ENCODE data around the gene MRPL2. TPM values are rescaled to one million over a fixed set of nuclear protein-coding genes. Genes with fewer than 3 reads are reported as not detected.

Gene MRPL2
- total and polyA plus RNA-seq, 2 of the 8 experiments (the other 6 are each of a cell fraction or from before 2014, with no cell fraction given): 58.7 to 99.9 TPM

DNA sequence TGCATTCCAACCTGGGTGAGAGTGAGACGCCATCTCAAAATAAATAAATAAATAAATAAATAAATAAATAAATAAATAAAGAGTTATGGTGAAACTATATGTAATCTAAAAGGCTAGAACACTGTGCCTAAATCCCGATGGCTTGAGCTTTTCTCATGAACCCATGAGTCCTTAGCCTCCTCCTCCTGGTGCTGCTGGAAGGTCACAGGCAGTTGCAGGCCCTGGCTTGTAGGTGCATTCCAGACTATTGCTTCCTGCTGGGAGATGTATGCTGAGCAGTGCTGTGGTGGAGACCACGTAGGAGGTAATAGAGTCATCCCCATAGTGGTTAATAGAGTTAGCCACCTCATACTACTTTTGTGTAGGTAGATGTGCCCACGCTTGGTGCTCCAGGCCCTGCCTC is 29.4 kb upstream of the MRPL2 start:
- DNase-seq (ENCODE audit: low read depth in 1 of 2, low spot score in 2 of 2) (no peak), FAIRE-seq (no peak)
- Histone ChIP-seq H3K27ac (ENCODE audit: low read depth, low read length) (no peak overlapping the region), H2BK15ac (ENCODE audit: low read length) (0 out of 2 replicates have a peak overlapping the region, but pooled peaks have one; percentile 3), H3K14ac (ENCODE audit: insufficient read length) (no peak overlapping the region), H3K79me2 (ENCODE audit: control insufficient read depth in 1 of 2, insufficient read depth in 2 of 2, low read length in 2 of 2) (peaks cover 15 to 82% of the 10 kb centered on the region in 2 experiments), H2BK120ac (replicated peaks; ENCODE audit: low read depth, low read length) (no peak overlapping the region), H2BK20ac (ENCODE audit: low read length) (peak overlapping the region; percentile 2; the same call in 1 of the 2 replicates), H3K4me1 (replicated peaks in 1 of 4; ENCODE audit: control insufficient read depth in 3 of 4, insufficient read depth in 4 of 4, low read length in 3 of 4) (peaks cover 18 to 28% (median 23%) of the 10 kb centered on the region in 4 experiments), H3K36me3 (ENCODE audit: control insufficient read depth in 2 of 4, insufficient read depth in 4 of 4, low read length in 3 of 4) (no peaks in the 10 kb centered on the region), H3K18ac (ENCODE audit: extremely low read depth, low read length) (peak overlapping the region; percentile 2; the same call in 1 of the 2 replicates), H3K4me2 (ENCODE audit: insufficient read depth in 1 of 2, low read depth in 2 of 2, low read length in 2 of 2) (peak overlapping the region; percentile 68 to 91; a peak in 3 of 4 replicates), H3K56ac (replicated peaks; ENCODE audit: insufficient read length, low read depth, low read length) (no peak overlapping the region), H3K4ac (replicated peaks; ENCODE audit: insufficient read length, low read depth, low read length) (no peak overlapping the region), H3K9ac (replicated peaks in 1 of 4; ENCODE audit: extremely low read depth in 1 of 4, low read depth in 3 of 4, low read length in 3 of 4) (no peak overlapping the region), H3K4me3 (ENCODE audit: extremely low read depth in 1 of 4, insufficient read depth in 2 of 4, low read depth in 3 of 4, low read length in 4 of 4) (no peak overlapping the region), H3K27me3 (replicated peaks in 1 of 4; ENCODE audit: control insufficient read depth in 3 of 4, extremely low read depth in 1 of 4, insufficient read depth in 3 of 4, low read length in 3 of 4) (no peaks in the 10 kb centered on the region), H3K9me3 (ENCODE audit: insufficient read depth in 2 of 2, low read depth in 1 of 2, low read length in 1 of 2) (no peaks in the 10 kb centered on the region), H3K23ac (ENCODE audit: insufficient read length) (no peak overlapping the region), H2AFZ (ENCODE audit: low read length) (no peak overlapping the region), H4K5ac (ENCODE audit: insufficient read length, low read depth, low read length) (no peak overlapping the region), H4K91ac (replicated peaks; ENCODE audit: insufficient read length, low read length) (peak overlapping the region; percentile 22), H2AK5ac (ENCODE audit: low read depth, low read length) (peak overlapping the region; percentile 68; the same call in 1 of the 2 replicates), H3K79me1 (ENCODE audit: low read depth, low read length) (peaks cover 22% of the 10 kb centered on the region), H4K20me1 (replicated peaks in 1 of 2; ENCODE audit: control insufficient read depth in 1 of 2, insufficient read depth in 2 of 2, low read length in 2 of 2) (peaks cover 0 to 3% of the 10 kb centered on the region in 2 experiments), H3K23me2 (ENCODE audit: low read depth, low read length) (peaks cover 2% of the 10 kb centered on the region; the same call in 1 of the 2 replicates), H2BK5ac (ENCODE audit: low read depth, low read length) (peak overlapping the region; percentile 1; the same call in 1 of the 2 replicates), H4K8ac (ENCODE audit: extremely low read depth, insufficient read depth, low read length) (no peak overlapping the region), H2BK12ac (ENCODE audit: low read depth, low read length) (peak overlapping the region; percentile 7; the same call in 1 of the 2 replicates)
- TF ChIP-seq EGR1 (IDR thresholded peaks at IDR 0.05; ENCODE audit: borderline replicate concordance, low read depth, low read length) (no peak), TEAD4 (IDR thresholded peaks at IDR 0.05; ENCODE audit: low read depth, low read length) (peak; percentile 47; the same call in 1 of the 2 replicates), POLR2A (IDR thresholded peaks at IDR 0.05; ENCODE audit: control extremely low read depth in 1 of 2, low read depth in 2 of 2, low read length in 2 of 2) (no peak), CHD1 (IDR thresholded peaks at IDR 0.05; ENCODE audit: low read depth, low read length) (no peak), TAF1 (IDR thresholded peaks at IDR 0.05; ENCODE audit: low read depth, low read length) (no peak)
- TF ChIP-seq, protein P1, sequence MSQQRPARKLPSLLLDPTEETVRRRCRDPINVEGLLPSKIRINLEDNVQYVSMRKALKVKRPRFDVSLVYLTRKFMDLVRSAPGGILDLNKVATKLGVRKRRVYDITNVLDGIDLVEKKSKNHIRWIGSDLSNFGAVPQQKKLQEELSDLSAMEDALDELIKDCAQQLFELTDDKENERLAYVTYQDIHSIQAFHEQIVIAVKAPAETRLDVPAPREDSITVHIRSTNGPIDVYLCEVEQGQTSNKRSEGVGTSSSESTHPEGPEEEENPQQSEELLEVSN (IDR thresholded peaks at IDR 0.05): no peak
- WGBS, 2 experiments (ENCODE audit: extremely low coverage in 1 of 2, insufficient coverage in 1 of 2, insufficient read length in 1 of 2, insufficient replicate concordance in 2 of 2, low coverage in 1 of 2, low lambda C conversion rate in 2 of 2, missing lambda C conversion rate in 1 of 2): 80% methylated on average over 4 of the region's 4 CpGs; no CpG with 5 or more reads in 1 of the 2 experiments
- ChIA-PET POLR2A (ENCODE audit: partially characterized antibody) (interaction anchor here (0.6 to 2.5 kb wide), 4 partner anchors 12 to 48 kb away, joined by 3 to 20 read pairs (median 5); partner anchors contain the start of genes KLC4, MRPL2 and PTK7), CTCF (ENCODE audit: partially characterized antibody) (interaction anchor here (1.1 to 4.4 kb wide), 5 partner anchors 11 to 55 kb away, joined by 3 to 19 read pairs (median 14); partner anchors contain the start of gene PTK7)
